Neural crest cell (in vitro differentiated cells): ENCODE results near the gene BMP7. TPM values are rescaled to one million over a fixed set of nuclear protein-coding genes. Genes with fewer than 3 reads are reported as not detected.
A peak's percentile ranks its signal among the peaks of the same experiment; 100 is the strongest.

Experiments used
- DNase-seq: peaks from one replicate; pipeline ENCODE4 v3.0.0; 2021; ENCODE audit warnings: low read depth, mixed read lengths, low spot score
- H3K27ac Mint-ChIP-seq: one replicate; pipeline ENCODE4 v1.8.0; 2021; ENCODE audit warnings: mild to moderate bottlenecking, mixed read lengths; ENCODE audit not compliant: unreplicated experiment
- H3K27me3 Mint-ChIP-seq: 2 replicates; pipeline ENCODE4 v1.8.0; 2021; ENCODE audit warnings: low read depth, mild to moderate bottlenecking, mixed read lengths
- H3K36me3 Mint-ChIP-seq: 2 replicates; pipeline ENCODE4 v1.8.0; 2021; ENCODE audit warnings: low read depth, mild to moderate bottlenecking, mixed read lengths
- H3K4me1 Mint-ChIP-seq: 2 replicates; pipeline ENCODE4 v1.8.0; 2021; ENCODE audit warnings: mixed read lengths
- H3K4me3 Mint-ChIP-seq: one replicate; pipeline ENCODE4 v1.8.0; 2021; ENCODE audit warnings: mild to moderate bottlenecking, mixed read lengths
- H3K9me3 Mint-ChIP-seq: 2 replicates; pipeline ENCODE4 v1.8.0; 2021; ENCODE audit warnings: mixed read lengths
- total RNA-seq: library from RNA; stranded (reverse); gene quantifications from 2 replicates; pipeline ENCODE4 v1.2.1, GENCODE V29; 2021
- TF ChIP-seq, protein P1 (sequence below): fragments of 200-600 bp; sonication (generic); conservative IDR thresholded peaks from 2 replicates; pipeline ENCODE4 v1.5.0; 2021; ENCODE audit warnings: antibody characterized with exemption, mild to moderate bottlenecking

The BMP7 gene
- total RNA-seq, 1 donor from 2014 or later: 13.8 TPM

DNA sequence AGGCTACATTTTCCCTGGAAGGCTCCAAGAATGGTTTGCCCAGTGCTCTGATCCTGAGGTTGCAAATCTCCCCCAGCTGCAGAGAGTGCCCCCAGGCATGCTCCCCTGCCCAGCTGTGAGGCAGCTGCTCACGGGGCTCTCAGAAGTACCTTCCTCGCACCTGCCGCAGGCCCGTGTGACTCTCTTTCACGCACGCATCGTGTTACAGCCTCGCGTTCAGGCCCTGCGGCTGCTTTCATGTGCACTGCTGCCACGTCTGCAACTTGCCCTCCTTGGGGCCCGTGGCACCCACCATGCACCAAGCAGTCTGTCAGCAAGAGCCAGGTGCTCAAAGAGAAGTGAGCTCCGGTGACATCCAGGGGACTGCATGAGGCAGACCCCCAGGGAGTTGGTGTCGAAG, 34.6 kb upstream of the BMP7 start:
- Mint-ChIP-seq H3K4me3 (no peak overlapping the region), H3K4me1 (peaks cover 6% of the 10 kb centered on the region), H3K36me3 (no peaks in the 10 kb centered on the region), H3K9me3 (no peaks in the 10 kb centered on the region), H3K27ac (no peak overlapping the region), H3K27me3 (no peaks in the 10 kb centered on the region)
- DNase-seq: no peak
- TF ChIP-seq, protein P1, sequence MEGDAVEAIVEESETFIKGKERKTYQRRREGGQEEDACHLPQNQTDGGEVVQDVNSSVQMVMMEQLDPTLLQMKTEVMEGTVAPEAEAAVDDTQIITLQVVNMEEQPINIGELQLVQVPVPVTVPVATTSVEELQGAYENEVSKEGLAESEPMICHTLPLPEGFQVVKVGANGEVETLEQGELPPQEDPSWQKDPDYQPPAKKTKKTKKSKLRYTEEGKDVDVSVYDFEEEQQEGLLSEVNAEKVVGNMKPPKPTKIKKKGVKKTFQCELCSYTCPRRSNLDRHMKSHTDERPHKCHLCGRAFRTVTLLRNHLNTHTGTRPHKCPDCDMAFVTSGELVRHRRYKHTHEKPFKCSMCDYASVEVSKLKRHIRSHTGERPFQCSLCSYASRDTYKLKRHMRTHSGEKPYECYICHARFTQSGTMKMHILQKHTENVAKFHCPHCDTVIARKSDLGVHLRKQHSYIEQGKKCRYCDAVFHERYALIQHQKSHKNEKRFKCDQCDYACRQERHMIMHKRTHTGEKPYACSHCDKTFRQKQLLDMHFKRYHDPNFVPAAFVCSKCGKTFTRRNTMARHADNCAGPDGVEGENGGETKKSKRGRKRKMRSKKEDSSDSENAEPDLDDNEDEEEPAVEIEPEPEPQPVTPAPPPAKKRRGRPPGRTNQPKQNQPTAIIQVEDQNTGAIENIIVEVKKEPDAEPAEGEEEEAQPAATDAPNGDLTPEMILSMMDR: no peak

GRCh38 chr20:57298457-57298856, 32.0 kb upstream of the BMP7 start:
- TF ChIP-seq, protein P1: no peak
- Mint-ChIP-seq H3K4me1 (peaks cover 14% of the 10 kb centered on the region), H3K9me3 (no peaks in the 10 kb centered on the region), H3K27ac (no peak overlapping the region), H3K27me3 (no peaks in the 10 kb centered on the region), H3K4me3 (no peak overlapping the region), H3K36me3 (no peaks in the 10 kb centered on the region)
- no peak for DNase-seq

GRCh38 chr20:57294550-57294949, 28.1 kb upstream of the BMP7 start:
- TF ChIP-seq, protein P1: no peak
- no peaks in the 10 kb centered on the region for H3K9me3 Mint-ChIP-seq
- no peak for DNase-seq
- peak overlapping the region; percentile 3 for H3K27ac Mint-ChIP-seq
- H3K36me3 Mint-ChIP-seq: no peaks in the 10 kb centered on the region
- peaks cover 38% of the 10 kb centered on the region for H3K4me1 Mint-ChIP-seq
- peak overlapping the region; percentile 33 for H3K4me3 Mint-ChIP-seq
- H3K27me3 Mint-ChIP-seq: no peaks in the 10 kb centered on the region

GRCh38 chr20:57293995-57294394, 27.6 kb upstream of the BMP7 start:
- TF ChIP-seq, protein P1: no peak
- H3K9me3 Mint-ChIP-seq: no peaks in the 10 kb centered on the region
- no peaks in the 10 kb centered on the region for H3K36me3 Mint-ChIP-seq
- no peak overlapping the region for H3K27ac Mint-ChIP-seq
- H3K4me1 Mint-ChIP-seq: peaks cover 43% of the 10 kb centered on the region
- H3K4me3 Mint-ChIP-seq: no peak overlapping the region
- no peaks in the 10 kb centered on the region for H3K27me3 Mint-ChIP-seq
- DNase-seq: no peak

DNA sequence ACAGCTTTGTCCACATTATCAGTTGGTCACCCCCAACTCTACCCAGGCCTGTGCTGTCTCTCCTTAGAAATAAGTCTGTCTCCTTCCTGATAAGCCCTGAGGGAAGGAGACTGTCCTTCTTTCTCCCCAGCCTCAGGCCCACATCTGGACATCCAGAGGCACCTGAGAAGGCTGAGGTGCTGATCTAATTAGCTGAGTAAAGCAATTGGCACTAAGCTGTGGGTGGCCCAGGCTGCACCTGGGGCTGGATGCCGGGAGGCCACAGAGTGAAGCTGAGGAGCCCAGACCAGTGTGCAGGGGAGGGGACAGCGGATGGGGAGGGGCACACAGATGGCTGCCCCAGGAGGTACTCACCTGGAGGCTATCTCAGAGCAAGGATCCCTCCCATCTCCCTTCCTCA, 26.2 kb upstream of the BMP7 start:
- Mint-ChIP-seq H3K36me3 (no peaks in the 10 kb centered on the region), H3K9me3 (no peaks in the 10 kb centered on the region), H3K27me3 (no peaks in the 10 kb centered on the region), H3K27ac (no peak overlapping the region), H3K4me3 (no peak overlapping the region), H3K4me1 (peaks cover 57% of the 10 kb centered on the region)
- TF ChIP-seq, protein P1: no peak
- DNase-seq: no peak

DNA sequence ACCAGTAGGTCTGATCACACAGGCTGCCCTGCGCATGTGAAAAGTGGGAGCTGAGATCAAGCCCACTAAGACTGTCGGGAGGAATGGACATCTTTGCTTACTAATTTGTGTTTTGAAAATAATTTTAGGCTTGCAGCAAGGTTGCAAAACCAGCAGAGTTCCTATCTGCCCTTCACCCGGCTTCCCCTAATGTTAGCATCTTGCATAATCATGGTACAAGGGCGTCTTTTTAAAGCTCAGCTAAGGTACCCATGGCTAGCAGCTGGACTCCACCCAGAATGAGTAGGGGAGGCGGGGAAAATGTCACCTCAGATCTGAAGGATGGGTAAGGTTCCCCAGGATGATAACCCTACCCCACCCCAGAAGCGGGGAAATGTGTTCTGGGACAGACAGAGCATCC, 25.3 kb upstream of the BMP7 start:
- TF ChIP-seq, protein P1: no peak
- Mint-ChIP-seq H3K36me3 (no peaks in the 10 kb centered on the region), H3K9me3 (no peaks in the 10 kb centered on the region), H3K4me3 (no peak overlapping the region), H3K4me1 (peaks cover 66% of the 10 kb centered on the region), H3K27ac (no peak overlapping the region), H3K27me3 (no peaks in the 10 kb centered on the region)
- no peak for DNase-seq
